NCI-H446 (cell line): ENCODE data around the gene TFCP2.

Source experiments
- DNase-seq, 2 experiments: peaks; one replicate each; lab custom pipeline; 2025; lab: John Stamatoyannopoulos, UW

TFCP2 gene

DNA sequence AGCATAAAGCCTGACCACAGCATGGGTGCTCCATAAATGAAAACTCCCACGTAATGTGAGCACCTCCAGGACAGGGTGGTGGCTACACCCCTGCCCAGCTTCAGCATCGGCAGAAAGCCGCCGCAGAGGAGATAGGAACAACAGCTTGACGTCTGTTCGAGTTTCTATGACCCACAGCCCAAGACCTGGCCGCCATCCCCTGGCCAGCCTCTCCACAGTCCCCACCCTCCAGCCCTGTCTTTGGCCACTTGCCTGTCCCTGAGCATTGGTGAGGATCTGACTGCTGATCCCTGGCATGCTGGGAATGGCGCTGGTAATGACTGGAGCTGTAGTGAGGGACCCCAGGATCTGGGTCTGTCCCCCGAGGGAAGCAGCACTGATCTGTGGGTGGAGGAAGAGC is 23.6 kb upstream of the TFCP2 start:
- DNase-seq = no peak

DNA sequence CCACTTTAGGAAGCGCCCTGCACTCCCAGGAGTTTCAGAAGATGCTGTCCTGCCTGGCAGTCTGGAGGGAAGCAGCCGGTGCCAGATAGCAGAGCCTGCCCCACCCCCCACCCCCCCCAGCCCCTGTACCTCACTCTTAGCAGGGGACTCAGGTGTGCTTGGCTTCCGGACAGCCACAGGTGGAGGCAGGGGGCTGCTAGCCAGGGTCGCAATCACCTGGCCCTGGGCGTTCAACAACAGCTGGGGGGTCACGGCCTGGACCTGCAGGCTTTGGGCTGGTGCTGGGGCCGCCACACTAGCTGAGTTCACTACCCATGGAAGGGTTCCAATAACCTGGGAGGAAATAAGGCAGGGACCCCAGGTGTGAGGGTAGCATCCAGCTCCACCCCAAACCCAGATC is 22.9 kb upstream of the TFCP2 start:
- no peak for DNase-seq

DNA sequence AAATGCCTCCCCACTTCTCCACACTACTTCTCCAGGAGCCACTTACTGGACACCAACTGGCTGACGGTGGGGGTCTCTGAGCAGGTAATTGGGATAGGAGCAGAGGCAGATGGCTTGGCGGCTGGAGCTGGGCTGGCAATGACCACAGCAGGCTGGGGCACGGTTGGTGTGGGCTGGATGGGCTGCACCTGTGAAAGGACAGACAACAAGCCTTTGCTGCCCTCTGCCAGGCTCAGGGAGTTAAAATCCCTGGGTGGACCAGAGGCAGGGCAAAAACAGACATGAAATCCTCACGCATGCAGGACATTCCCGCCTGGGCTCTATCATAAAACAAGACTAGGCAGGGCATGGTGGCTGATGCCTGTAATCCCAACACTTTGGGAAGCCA is 19.3 kb upstream of the TFCP2 start:
- DNase-seq = no peak

DNA sequence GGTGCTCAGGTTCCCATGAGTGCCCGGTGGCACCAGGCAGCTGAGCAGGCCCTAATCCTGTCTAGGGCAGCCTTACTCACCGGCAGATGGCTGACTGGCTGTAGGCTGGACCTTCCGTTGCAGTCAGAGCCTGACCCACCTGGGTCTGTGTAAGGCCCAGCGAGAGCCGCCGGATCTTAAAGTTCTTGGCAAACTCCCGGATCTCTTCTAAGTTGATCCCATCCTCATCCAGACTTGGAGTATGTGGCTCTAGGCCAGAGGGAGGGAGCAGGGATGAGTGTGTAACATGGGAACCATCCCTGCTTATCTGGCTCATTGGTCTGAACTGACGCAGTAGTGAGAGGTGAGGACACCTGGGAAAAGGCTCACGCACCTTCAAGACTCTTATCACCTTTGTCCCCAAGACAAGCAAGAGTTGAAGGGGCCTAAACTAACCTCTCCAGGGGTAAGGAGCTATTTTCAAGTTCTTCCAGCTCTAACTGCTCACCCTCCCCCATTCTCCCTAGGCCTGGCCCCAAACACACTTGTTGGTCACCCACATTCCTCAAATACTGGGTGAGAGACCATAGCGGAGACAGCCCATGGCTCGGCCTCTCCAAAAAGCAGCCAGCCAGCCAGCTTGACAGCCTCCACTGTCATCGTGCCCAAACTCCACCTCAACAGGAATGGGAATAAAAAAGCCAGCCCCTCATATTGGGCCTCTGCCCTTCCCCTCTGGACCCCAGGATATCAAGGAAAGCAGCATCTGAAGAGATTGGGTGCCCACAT is 18.8 kb upstream of the TFCP2 start:
- no peak for DNase-seq

DNA sequence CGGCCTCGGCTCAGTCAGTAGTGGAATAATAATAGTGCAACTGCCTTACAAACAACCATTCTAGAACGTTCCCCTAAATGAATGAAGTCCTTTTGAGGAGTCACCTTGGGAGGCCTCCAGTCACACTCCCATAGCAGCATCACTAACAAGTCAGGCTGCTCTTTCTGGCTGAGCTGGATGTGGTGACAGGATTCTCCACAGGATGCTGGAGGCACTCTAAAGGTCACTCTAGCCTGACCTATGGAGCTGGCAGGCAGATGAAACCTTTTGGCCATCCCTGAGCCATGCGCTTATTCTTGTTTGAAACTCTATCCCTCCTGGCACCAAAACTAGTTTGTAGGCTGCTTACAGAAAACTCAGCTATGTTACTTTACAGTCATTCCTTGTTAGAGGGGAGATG is 17.9 kb upstream of the TFCP2 start:
- DNase-seq = no peak

DNA sequence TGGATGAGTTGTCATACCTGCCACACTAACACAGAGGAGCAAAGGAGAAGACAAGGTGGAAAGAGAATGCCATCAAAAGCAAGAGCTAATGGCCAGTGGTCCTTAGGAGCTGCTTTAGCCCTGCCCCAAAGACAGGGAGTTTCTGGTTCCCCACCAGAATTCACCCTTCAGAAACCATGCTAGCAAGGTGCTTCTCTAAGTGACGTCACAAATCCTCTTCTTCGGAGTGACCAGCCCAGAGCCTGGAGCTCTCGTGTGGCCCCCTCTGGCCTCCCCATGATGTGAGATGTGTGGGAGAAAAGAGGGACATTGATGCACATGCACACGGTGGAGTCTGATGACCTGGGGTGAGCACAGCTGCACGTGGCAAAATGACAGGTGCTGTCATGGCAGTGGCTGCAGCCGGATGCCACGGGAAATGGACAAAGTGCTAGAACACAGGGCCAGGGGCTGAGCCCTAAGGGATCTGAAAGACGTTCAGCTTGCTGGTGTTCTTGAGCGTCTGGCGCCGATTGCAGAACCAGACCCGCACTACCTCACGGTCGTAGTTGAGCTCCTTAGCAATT is 16.9 kb upstream of the TFCP2 start:
- no peak for DNase-seq

DNA sequence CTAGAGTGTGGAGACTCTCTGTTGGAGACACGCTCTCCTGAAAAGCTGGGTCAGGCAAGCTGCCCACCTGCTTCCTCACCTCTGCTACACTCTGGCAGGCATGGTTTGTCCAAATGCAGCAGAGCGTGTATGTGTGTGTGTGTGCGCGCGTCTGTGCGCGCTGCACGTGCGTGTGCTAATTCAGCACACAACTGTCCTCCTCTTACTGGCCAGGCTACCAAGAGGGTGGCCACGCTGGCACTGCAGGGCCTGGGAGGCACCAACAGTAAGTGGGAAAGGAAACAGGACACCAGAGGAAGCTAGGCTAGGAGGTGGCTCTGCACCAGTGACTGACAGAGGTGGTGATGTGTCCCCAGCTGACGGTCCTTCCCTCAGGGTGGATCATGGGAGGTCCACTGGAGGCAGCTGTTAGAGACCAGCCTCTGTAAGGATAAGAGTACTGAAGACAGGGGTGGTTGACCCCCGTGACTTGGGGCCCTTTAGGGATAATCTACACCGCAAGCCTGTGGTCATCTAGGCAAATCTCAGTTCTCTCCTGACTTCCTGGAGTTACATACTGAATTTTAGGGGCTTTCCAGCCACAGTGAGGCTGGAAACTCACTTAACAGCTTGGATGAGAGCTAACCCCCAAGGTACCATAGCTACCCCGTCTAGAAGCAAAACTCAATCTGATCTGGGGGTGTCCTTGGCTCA is 15.6 kb upstream of the TFCP2 start:
- DNase-seq = no peak

DNA sequence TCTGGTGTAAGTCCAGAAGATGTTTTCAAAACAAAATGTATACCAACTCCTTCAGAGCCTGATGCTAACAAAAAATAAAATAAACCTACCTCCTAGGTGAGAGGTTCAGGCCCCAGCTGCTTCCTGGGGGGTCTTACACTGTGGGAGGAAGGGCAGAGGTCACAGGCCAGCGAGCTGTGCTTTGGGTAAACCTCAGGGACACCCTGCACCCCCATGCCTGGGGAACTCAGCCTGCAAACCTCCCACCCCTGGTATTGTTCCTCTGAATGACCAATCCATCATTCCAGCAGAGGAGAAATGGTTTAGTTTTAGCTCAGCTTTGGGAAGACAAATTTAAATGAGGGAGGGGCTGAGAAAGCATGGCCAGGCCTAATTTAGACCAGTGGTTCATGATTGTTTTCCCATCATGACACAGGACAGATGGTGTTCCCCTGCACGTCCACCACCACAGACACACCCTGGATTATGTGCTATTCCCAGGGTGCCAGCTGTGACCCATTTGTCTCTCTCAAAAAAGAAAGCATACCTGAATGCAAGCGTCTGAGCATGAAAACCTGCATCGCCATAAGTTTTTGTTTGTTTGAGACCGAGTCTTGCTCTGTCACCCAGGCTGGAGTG is 14.5 kb upstream of the TFCP2 start:
- DNase-seq = no peak

DNA sequence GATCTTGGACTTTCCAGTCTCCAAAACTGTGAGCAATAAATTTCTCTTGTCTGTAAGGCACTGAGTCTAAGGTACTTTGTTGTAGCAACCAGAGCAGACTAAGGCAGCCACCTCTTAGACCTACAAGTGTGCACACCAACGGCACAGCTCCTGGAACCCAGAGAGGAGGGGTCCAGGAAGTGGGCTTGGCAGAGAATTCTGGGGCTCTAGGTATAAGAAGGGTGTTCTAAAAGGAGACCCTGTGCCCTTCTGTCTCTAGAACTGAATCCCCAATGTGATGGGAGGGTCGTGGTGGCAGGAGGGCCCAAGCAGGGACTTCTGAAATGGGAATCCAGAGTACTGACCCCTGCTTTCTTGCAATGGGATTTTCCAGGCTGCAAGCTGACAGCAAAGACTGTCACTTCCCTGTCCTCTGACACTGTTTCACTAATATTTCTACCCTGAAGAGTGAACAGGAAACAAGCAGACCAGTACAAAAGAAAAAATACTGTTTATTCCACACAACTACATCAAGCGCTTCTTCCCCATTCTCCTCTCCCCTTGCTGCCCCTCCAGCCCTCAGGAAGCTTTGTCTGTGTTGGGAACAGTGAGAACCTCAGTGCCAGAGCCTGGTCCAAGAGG is 13.6 kb upstream of the TFCP2 start:
- no peak for DNase-seq

DNA sequence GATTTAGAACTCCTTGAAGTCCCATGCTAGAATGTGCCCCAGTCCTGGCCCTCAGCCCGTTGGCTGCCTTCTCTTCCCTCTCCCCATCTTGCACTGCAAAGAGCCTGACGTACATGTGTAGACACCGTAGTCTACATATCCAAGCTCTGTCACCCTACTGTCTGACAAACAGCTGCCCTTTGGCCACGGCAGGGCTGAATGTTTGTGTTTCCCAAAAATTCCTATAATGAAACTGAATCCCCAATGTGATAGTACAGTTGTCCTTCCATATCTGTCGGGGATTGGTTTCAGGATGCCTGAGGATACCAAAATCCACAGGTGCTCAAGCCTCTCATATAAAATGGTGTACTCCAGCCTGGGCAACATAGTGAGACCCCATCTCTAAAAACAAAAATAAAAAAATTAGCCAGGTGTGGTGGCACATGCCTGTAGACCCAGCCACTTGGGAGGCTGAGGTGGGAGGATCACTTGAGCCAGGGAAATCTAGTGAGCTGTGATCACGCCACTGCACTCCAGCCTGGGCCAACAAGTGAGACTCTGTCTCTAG is 12.3 kb upstream of the TFCP2 start:
- DNase-seq = no peak

DNA sequence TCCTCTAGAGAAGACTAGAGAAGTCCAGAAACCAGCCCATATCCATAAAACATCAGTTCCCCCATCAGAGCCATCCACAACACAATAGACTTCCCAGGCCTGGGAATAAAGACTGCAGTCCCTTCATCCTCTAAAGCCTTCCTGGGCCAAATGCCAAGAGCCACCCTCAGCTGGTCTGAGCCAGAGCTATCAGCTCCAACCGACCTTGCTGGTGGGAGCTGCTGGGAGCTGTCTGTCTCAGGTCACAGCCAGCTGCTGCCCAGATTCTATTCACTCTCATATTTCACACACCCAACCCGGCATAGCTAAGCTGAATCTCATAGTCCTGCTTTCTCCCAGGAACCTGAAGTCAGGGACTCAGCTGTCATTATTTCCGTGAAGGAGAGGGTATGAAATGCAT is 10.9 kb upstream of the TFCP2 start:
- DNase-seq = peak; percentile 3 to 50

- no peak for DNase-seq
Observed at GRCh38 chr12:51183349-51183748, 10.4 kb upstream of the TFCP2 start.

- DNase-seq = no peak
Observed at GRCh38 chr12:51181558-51181957, 8.6 kb upstream of the TFCP2 start.

DNA sequence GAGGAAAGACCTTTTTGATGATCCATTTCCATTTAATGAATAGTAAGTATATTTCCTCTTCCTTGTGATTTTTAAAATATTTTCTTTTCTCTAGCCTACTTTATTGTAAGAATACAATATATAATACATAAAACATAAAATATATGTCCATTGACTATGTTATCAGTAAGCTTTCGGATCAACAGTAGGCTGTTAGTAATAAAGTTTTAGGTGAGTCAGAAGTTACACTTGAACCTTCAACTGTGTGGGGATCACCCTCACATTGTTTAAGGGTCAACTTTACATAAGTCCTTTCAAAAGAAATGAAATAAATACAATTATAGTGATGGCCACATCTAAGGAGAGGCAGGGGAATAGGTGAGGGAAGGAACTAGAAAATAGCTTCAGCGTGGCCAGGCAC is 5.0 kb upstream of the TFCP2 start:
- no peak for DNase-seq

GRCh38 chr12:51174501-51174900 is 1.6 kb upstream of the TFCP2 start:
- DNase-seq = no peak

DNA sequence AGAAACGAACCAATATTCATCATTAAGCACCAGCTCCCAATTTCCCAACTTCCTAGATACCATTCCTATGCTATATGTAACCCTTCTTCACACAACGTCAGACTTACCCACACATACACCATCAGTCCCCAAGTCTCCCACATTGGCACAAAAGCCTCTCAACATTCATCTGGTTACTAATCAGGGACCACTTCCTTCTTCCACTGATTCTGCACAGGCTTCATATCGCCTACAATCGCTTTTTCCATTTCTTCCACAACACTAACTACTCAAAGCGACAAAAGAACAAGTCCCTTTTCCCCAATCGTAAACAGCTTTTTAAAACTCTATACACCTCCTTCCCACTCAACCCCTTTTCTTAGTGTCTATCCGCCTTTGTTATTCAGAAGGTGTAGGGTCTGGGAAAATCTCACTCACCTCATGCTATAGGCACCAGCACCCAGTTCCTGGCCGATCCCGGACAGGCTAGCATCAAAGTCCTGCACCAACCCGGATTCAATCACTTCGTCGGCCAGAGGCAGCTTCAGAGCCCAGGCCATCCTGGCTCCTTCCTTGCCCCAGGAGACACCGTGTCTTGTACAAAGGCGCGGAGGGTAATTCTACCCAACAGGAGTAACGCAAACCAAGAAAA is 936 bp downstream of the TFCP2 start:
- DNase-seq = no peak

DNA sequence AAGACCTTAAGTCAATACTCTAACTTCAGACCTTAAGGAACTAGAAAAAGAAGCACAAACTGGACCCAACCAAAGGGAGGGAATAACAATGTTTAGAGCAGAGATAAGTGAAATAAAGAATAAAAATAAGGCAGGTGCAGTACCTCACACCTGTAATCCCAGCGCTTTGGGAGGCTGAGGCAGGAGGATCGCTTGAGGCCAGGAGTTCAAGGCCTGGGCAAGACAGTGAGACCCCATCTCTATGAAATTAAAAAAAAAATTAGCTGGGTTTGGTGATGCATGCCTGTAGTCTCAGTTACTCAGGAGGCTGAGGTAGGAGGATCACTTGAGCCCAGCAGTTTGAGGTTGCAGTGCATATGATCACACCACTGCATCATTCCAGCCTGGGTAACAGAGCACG is 9.1 kb downstream of the TFCP2 start:
- DNase-seq = no peak

DNA sequence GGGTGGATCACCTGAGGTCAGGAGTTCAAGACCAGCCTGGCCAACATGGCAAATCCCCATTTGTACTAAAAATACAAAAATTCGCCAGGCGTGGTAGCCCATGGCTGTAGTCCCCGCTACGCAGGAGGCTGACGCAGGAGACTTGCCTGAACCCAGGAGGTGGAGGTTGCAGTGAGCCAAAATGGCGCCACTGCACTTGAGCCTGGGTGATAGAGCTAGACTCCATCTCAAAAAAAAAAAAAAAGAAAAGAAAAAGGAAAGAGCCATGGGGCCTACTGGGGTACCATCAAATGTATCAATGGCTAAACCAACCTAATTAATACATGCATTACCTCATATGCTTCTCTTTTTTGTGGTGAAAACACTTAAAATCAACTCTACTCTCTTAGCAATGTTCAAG is 10.7 kb downstream of the TFCP2 start:
- no peak for DNase-seq

- DNase-seq = no peak
Observed at GRCh38 chr12:51160814-51161459, 12.0 kb downstream of the TFCP2 start.

DNA sequence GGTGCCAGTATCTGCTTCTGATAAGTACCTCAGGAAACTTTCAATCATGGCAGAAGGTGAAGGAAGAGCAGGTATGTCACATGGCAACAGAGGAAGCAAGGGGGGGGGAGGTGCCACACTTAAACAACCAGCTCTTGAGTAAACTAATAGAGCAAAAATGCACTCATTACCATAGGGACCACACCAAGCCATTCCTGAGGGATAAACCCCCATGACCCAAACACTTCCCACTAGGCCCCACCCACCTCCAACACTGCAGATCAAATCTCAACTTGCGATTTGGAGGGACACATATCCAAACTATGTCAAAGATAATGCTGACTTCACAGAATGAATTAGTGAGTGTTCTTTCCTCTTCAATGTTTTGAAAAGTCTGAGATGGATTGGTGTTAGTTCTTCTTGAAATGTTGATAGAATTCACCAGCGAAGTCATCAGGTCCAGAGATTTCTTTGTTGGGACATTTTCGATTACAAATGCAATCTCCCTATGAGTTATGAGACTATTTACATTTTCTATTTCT is 16.6 kb downstream of the TFCP2 start:
- DNase-seq = no peak

GRCh38 chr12:51152953-51153352 is 20.0 kb downstream of the TFCP2 start:
- no peak for DNase-seq
